RKO (cell line): ENCODE results near the gene ZNF341.
"Not testable (repeated sequence)": the region's sequence is repeated elsewhere in the genome, so short reads cannot be mapped to it uniquely, and the experiment has no call there.

Experiments
- DNase-seq: peaks from one replicate; pipeline ENCODE4 v3.0.0-alpha.2; 2016; ENCODE audit warnings: low spot score

The ZNF341 gene

DNA sequence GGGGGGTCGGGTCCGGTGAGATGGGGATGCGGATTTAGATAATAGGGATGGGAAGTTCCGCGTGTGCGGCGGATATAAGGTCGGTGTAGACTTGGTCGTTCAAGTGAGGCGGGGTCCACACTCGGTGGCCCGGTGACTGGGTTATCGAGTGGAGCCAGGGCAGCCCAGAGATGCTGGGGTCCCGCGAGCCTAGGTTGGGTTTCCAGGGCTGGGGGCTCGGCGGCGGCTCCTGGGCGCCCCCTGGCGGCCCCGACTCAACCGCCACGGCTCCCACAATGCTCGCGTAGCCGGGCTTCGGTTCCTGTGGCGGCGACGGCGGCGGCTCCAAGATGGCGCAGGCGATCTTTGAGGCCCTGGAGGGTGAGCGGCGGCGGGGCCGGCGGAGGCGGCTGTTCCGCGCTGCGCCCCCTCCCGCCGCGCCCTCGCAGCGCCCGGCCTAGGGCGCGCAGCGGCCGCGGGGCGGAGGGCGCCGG lies at the start of gene ZNF341:
TSS of gene ZNF341 (plus strand) at position 304 of the 473 bp plus-strand sequence. CDS start at position 330, 26 bp downstream.
- peak; percentile 89 for DNase-seq

DNA sequence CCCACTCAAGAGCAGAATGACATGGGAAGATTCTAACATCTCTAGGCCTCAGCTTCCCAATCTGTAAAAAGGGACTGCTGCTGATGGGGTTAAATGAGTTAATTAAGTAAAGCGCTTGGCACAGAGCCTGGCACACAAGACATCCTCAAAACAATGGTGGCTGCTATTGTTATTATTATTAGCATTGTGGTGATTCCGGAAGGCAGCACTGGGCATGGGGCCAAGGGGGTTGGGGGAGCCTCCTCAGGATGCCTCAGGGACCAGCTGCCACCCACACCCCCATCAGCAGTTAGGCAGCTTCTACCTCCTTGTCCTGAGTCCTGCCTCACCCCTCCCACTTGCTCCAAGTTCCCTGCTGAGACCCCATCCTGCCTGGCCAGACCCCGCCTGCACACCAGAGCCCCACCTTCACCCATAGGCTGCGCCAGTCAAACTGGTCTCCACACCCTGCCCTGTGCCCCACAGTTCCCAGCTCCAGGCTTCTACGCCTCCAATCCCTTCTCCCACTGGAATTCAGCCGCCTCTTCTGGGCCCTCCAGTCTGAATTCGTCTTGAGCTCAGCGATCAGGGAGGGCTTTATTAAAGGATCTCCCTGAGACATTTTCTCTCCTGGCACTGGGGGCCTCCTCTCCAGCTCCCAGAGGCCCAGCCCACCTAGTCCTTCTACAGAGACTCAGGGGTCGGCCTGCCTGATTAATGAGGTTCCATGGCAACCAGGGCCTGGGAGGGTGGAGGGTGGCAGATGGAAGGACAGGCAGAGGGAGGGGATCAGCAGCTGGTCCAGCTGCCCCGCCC lies 47.1 kb upstream of the ZNF341 start:
- no peak for DNase-seq

DNA sequence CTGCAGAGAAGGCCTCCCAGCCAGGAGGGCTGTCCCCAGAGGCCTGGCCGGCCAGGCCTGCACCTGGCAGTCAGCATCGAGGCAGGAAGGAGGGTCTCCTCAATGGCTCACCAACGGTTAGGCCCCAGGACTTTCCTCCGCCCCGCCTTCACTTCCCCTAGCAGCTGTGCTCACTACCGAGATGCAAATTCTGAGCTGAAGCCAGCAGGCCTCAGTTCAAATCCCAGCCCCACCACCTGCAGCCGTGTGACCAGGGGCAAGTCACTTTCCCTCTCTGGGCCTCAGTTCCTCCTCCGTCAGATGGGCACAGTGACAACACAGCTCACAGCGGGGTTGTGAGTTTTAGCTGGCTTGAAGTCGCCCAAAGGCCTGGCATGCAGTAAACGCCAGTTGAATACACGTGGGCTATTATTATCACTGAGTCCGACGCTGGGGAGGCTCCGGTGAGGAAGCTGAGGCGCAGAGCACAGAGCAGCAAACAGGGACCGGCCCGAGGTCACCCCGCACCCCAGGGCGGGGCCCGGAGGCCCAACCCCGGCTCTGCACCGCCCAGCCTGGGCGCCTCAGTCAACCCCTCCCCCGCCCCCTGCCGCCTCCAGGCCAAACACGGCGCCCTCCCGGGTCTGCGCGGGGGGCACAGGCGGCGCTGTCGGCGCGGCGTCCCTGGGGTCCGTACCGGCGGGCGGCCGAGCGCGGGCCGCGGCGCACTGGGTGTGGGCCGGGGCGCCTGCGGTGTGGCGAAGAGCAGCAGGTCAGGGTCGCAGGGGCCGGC lies 46.3 kb upstream of the ZNF341 start:
- peak; percentile 79 for DNase-seq

GRCh38 chr20:33686100-33686983 lies 45.5 kb upstream of the ZNF341 start, which contains the start of gene E2F1:
Gene E2F1, minus strand, starts transcription at chr20:33686385. Its CDS starts 121 bp downstream, at chr20:33686264.
- DNase-seq = peak; percentile 97

DNA sequence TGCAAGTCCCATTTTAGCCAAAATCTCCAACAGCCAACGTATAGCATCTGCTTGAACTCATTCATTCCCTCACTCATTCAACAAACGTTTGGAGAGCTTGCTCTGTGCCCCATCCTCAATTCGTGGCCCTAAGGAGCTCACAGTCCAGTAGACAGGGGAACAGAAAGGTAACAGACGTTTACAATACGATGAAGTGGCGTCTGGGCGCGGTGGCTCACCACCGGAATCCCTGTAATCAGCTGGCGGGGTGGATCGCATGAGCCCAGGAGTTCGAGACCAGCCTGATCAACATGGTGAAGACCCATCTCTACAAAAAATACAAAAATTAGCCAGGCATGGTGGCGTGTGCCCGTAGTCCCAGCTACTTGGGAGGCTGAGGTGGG lies 44.8 kb upstream of the ZNF341 start:
- no peak for DNase-seq

GRCh38 chr20:33687370-33687915 lies 44.4 kb upstream of the ZNF341 start:
- no peak for DNase-seq

DNA sequence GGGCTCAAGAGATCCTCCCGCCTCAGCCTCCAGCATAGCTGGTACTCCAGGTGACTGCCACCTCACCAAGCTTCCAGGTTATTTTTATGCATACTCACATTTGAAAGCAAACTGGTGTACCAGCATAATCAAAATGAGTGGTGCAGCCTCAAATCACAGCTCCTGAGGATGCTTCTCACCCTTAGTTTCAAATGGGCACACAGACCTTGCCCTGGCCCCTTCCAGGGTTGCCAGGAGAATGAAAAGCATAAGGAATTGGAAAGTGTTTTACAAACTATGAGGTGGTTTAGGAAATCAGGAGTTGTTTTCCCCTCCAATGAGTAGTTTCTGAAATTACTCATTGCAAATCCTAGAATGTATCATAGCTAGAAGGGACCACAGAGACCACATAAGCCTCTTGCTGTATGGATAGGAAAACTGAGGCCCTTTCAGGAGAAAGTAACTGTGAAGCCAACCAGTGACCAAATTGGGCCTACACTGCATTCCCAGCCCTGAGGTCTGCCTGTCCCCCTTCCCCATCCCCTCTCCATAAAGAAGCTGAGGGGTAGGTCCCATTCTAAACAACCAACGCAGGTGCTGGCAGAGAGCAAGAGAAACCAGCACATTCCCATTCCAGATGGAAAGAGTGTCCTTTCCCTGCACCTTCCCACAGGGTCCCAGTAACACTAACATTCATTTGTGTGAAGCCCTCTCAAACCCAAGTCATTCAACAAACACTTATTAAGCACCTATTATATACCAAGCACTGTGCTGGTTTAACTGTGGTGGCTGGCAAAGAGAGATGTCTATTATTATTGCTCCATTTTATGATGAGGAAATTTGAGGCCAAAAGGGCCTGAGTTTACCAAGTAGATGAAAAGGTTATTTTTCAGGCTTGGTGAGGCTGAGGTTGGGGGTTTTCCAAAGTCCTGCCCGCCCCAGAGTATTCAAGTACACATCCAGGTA lies 43.5 kb upstream of the ZNF341 start:
- DNase-seq = no peak

GRCh38 chr20:33688938-33689424 lies 42.8 kb upstream of the ZNF341 start:
- no peak for DNase-seq

GRCh38 chr20:33689493-33689892 lies 42.3 kb upstream of the ZNF341 start:
- no peak for DNase-seq

GRCh38 chr20:33689973-33690372 lies 41.8 kb upstream of the ZNF341 start:
- DNase-seq = no peak

DNA sequence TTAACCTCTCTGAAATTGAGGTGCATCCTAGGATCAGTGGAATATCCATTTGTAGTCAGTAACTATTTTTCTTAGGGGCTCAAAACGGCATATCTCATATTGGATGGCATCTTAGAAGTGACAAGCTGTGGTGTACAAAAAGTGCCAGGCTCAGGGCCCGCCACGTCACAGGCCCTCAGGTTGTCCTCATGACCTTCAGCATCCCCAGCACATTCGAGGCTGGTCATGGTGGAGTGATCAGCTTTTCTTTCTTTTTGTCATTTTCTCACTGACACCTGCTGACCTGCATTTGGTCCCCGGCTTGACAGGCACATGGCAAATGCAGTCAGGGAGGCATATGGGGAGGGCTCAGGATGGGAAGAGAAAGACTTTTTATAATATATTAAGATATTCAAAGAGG lies 38.5 kb upstream of the ZNF341 start:
- DNase-seq = no peak

DNA sequence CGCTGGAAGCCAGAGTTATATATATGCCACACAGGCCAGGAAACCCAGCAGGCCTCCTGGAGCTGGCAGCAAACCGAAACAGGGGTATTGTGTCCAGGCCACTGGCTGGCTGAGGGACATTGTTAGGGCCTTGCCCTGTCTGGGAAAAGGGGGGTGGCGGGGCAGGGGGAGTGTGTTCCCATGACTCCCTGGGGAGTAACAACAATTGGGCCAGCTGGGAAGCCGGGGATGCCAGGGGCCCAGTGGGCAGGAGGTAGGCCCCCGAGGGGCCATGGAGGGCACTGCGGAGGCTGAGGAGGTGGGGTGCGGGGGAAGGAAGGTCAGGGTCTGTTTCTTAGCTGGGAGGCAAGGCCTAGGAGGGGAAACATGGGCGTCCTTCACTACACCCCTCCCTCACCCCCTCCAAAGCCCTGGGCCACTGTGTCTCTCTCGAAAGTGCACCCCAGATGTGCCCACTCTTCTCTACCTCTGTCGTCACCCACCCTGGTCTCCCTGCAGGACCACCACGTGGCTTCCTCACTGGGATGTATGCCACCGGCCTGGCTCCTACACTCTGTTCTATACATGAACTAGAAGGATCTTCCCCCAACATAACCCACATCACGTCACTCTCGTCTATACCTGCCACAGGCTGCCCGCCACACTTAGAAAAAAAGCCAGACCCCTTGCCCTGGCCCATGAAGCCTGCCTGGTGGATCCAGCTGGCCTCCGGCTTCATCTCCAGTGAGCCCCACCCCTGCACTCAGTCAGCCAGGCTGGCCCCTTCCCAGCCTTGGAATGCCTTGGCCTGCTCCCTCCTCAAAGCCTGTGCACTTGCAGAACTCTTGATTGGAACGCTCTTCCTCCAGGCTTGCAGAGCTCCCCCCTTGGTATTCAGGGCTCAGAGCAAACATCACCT lies 37.8 kb upstream of the ZNF341 start:
- no peak for DNase-seq

- DNase-seq = no peak
Measured at GRCh38 chr20:33694639-33695012, 37.2 kb upstream of the ZNF341 start.

- DNase-seq = no peak
Measured at GRCh38 chr20:33696448-33696847, 35.3 kb upstream of the ZNF341 start.

- no peak for DNase-seq
Measured at GRCh38 chr20:33697129-33697528, 34.7 kb upstream of the ZNF341 start.

- DNase-seq = not testable (repeated sequence)
Measured at GRCh38 chr20:33698966-33699365, 32.8 kb upstream of the ZNF341 start.

GRCh38 chr20:33700696-33701441 lies 30.9 kb upstream of the ZNF341 start:
- not testable (repeated sequence) for DNase-seq

- no peak for DNase-seq
Measured at GRCh38 chr20:33701629-33702450, 30.0 kb upstream of the ZNF341 start.
